GM12878 (cell line): ENCODE data around the gene PRF1. TPM values are rescaled to one million over a fixed set of nuclear protein-coding genes. Genes with fewer than 3 reads are reported as not detected.
A peak's percentile ranks its signal among the peaks of the same experiment; 100 is the strongest.

Source experiments
- CBX5 ChIP-seq: sonication (generic); IDR thresholded peaks from 2 replicates; pipeline ENCODE4 v1.6.1; 2016; ENCODE audit warnings: low read depth, moderate library complexity, mild to moderate bottlenecking, inconsistent platforms
- ETV6 ChIP-seq, 2 experiments: fragments of 450-650 bp in 1 of 2; IDR thresholded peaks in 1 of 2; conservative IDR thresholded peaks in 1 of 2; 2 replicates each; pipeline ENCODE4 v1.6.1; 2014; ENCODE audit warnings: antibody characterized with exemption in 1 of 2, borderline replicate concordance in 1 of 2, low read depth in 1 of 2, mild to moderate bottlenecking in 1 of 2, moderate library complexity in 1 of 2
- IRF4 ChIP-seq: IDR thresholded peaks from 2 replicates; pipeline ENCODE4 v1.6.1; 2011; ENCODE audit warnings: low read depth, low read length
- JUNB ChIP-seq: IDR thresholded peaks from 2 replicates; pipeline ENCODE4 v1.6.1; 2016; ENCODE audit warnings: antibody characterized with exemption, mild to moderate bottlenecking
- MTA2 ChIP-seq: fragments of 450-650 bp; IDR thresholded peaks from 2 replicates; pipeline ENCODE4 v1.6.1; 2016; ENCODE audit warnings: low read depth, mild to moderate bottlenecking, moderate library complexity
- NBN ChIP-seq: fragments of 450-650 bp; IDR thresholded peaks from 2 replicates; pipeline ENCODE4 v1.6.1; 2016
- NFIC ChIP-seq: IDR thresholded peaks from 2 replicates; pipeline ENCODE4 v1.6.1; 2012; ENCODE audit warnings: low read depth, mild to moderate bottlenecking, inconsistent platforms, low read length, moderate library complexity
- NFXL1 ChIP-seq: fragments of 450-650 bp; IDR thresholded peaks from 2 replicates; pipeline ENCODE4 v1.6.1; 2017; ENCODE audit warnings: antibody characterized with exemption, mild to moderate bottlenecking, borderline replicate concordance
- NR2F1 ChIP-seq: fragments of 450-650 bp; conservative IDR thresholded peaks from 2 replicates; pipeline ENCODE4 v1.6.1; 2017; ENCODE audit warnings: mild to moderate bottlenecking
- PML ChIP-seq: IDR thresholded peaks from 2 replicates; pipeline ENCODE4 v1.6.1; 2012; ENCODE audit warnings: low read length, inconsistent platforms
- RAD21 ChIP-seq: IDR thresholded peaks from 2 replicates; pipeline ENCODE4 v1.6.1; 2011; ENCODE audit warnings: mild to moderate bottlenecking, low read depth, low read length, moderate library complexity; ENCODE audit not compliant: insufficient read depth
- TBL1XR1 ChIP-seq: IDR thresholded peaks from 2 replicates; pipeline ENCODE4 v1.6.1; 2012; ENCODE audit warnings: low read depth, low read length, improper control_type of control experiment
- TCF12 ChIP-seq: IDR thresholded peaks from 2 replicates; pipeline ENCODE4 v1.6.1; 2011; ENCODE audit warnings: low read depth, mild to moderate bottlenecking, low read length
- TCF3 ChIP-seq: IDR thresholded peaks from 2 replicates; pipeline ENCODE4 v1.6.1; 2012; ENCODE audit warnings: low read depth, mild to moderate bottlenecking, low read length, borderline replicate concordance; ENCODE audit not compliant: insufficient read depth
- ZNF207 ChIP-seq: fragments of 450-650 bp; IDR thresholded peaks from 2 replicates; pipeline ENCODE4 v1.6.1; 2014; ENCODE audit warnings: antibody characterized with exemption, mild to moderate bottlenecking, borderline replicate concordance
- ZNF24 ChIP-seq: fragments of 450-650 bp; IDR thresholded peaks from 2 replicates; pipeline ENCODE4 v1.6.1; 2017; ENCODE audit warnings: antibody characterized with exemption, mild to moderate bottlenecking
- polyA plus RNA-seq, 11 experiments: library from polyadenylated mRNA; depleted of rRNA in 4 of 11; unstranded in 6 of 11; stranded (reverse) in 5 of 11; fragments of >200 nt; fragmentation: Nextera tagmentation in 4 of 11; fragmentation: Illumina TruSeq in 1 of 11; extraction: Ambion mirVana in 4 of 11; extraction: Trizol in 1 of 11; gene quantifications; 1 replicate in 1 of 11; 2 replicates in 10 of 11; pipeline versions ENCODE4 v1.2.1 to v1.2.3, GENCODE V29; 2011 to 2016; ENCODE audit warnings: inconsistent platforms in 2 of 11, missing spikeins in 2 of 11, low read depth in 1 of 11
- total RNA-seq, 4 experiments: library from RNA; depleted of rRNA in 3 of 4; stranded (reverse); fragments of >200 nt in 3 of 4; fragmentation: Illumina TruSeq in 1 of 4; extraction: Trizol in 1 of 4; gene quantifications; 2 replicates each; pipeline versions ENCODE4 v1.2.1 to v1.2.3, GENCODE V29; 2013 to 2021
- TF ChIP-seq, protein P1 (sequence below): IDR thresholded peaks from 2 replicates; pipeline ENCODE4 v1.6.1; 2012; ENCODE audit warnings: mild to moderate bottlenecking, low read depth, low read length
- TF ChIP-seq, protein P2 (sequence below): IDR thresholded peaks from 2 replicates; pipeline ENCODE4 v1.6.1; 2012; ENCODE audit warnings: low read depth, low read length, improper control_type of control experiment
- TF ChIP-seq, protein P3 (sequence below): IDR thresholded peaks from 2 replicates; pipeline ENCODE4 v1.6.1; 2011; ENCODE audit warnings: borderline replicate concordance, low read depth, mild to moderate bottlenecking, moderate library complexity, mixed read lengths, low read length; ENCODE audit not compliant: insufficient read depth; ENCODE audit errors: extremely low read length
- TF ChIP-seq, protein P4 (sequence below): fragments of 450-650 bp; IDR thresholded peaks from 2 replicates; pipeline ENCODE4 v1.6.1; 2016; ENCODE audit warnings: mild to moderate bottlenecking
- TF ChIP-seq, protein P5 (sequence below): IDR thresholded peaks from 2 replicates; pipeline ENCODE4 v1.6.1; 2011; ENCODE audit warnings: low read depth, low read length, improper control_type of control experiment, borderline replicate concordance

PRF1 gene
- total and polyA plus RNA-seq, 10 of the 15 experiments (the other 5 are each of a cell fraction or from before 2014, with no cell fraction given): 0.84 to 15.7 (median 1.3) TPM

DNA sequence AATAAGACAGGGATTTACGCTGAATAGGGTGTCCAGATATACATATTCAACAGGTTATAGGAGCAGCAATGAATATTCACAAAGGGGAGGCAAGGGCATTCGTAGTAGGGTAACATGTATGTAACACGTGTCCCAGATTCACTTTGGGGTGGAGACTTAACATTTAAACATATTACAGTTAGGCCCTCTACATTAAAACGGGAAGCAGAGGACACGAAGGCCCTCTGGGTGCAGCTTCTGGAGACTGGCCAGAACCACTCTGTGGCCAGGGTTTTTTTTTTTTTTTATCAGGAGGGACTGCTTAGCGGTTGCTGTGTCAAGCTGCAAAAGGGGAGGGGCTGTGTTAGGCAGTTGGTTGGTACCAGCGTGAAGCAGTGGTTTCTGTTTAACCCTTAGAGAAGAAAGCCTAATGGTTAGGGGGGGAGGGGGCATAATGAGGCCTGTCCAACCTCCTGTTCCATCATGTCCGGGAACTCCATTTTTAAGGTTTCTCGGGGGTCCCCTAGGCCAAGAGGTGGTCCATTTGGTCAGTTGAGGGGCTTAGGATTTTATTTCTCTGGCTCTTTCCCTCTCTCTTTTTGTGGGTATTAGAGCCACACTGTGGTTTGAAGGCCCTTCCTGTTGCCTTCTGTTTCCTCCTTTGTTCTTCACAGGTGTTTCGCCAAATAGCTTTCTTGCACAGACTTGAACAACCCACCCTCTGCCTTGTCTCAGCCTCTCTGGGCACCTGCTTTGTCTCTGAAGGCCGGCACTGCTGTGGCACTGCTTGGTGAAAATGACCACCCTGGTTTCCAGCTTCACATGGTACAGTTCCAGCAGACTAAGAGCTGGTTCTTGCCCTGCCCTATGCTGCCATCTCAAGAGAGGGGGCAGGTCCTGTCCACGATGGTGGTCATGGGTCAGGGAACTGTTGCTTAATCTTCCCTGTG, 26.4 kb downstream of the PRF1 start (continued):
- TF ChIP-seq, protein P1, sequence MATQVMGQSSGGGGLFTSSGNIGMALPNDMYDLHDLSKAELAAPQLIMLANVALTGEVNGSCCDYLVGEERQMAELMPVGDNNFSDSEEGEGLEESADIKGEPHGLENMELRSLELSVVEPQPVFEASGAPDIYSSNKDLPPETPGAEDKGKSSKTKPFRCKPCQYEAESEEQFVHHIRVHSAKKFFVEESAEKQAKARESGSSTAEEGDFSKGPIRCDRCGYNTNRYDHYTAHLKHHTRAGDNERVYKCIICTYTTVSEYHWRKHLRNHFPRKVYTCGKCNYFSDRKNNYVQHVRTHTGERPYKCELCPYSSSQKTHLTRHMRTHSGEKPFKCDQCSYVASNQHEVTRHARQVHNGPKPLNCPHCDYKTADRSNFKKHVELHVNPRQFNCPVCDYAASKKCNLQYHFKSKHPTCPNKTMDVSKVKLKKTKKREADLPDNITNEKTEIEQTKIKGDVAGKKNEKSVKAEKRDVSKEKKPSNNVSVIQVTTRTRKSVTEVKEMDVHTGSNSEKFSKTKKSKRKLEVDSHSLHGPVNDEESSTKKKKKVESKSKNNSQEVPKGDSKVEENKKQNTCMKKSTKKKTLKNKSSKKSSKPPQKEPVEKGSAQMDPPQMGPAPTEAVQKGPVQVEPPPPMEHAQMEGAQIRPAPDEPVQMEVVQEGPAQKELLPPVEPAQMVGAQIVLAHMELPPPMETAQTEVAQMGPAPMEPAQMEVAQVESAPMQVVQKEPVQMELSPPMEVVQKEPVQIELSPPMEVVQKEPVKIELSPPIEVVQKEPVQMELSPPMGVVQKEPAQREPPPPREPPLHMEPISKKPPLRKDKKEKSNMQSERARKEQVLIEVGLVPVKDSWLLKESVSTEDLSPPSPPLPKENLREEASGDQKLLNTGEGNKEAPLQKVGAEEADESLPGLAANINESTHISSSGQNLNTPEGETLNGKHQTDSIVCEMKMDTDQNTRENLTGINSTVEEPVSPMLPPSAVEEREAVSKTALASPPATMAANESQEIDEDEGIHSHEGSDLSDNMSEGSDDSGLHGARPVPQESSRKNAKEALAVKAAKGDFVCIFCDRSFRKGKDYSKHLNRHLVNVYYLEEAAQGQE: no peak
- peak; percentile 41; the same call in 1 of the 2 replicates for TF ChIP-seq IRF4
- peak; percentile 79 for TF ChIP-seq NBN
- peak in 1 of 2 experiments; percentile 85; a peak in 2 of 4 replicates for TF ChIP-seq ETV6 (conservative IDR thresholded peaks at IDR 0.05 in 1 of 2, IDR thresholded peaks at IDR 0.05 in 1 of 2; ENCODE audit: borderline replicate concordance in 1 of 2, low read depth in 1 of 2)
- TF ChIP-seq, protein P2, sequence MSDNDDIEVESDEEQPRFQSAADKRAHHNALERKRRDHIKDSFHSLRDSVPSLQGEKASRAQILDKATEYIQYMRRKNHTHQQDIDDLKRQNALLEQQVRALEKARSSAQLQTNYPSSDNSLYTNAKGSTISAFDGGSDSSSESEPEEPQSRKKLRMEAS: no peak
- TF ChIP-seq NR2F1: peak; percentile 69
- no peak; the same call in 1 of the 2 replicates for TF ChIP-seq JUNB
- TF ChIP-seq ZNF207: peak; percentile 35; the same call in 1 of the 2 replicates
- TF ChIP-seq, protein P3, sequence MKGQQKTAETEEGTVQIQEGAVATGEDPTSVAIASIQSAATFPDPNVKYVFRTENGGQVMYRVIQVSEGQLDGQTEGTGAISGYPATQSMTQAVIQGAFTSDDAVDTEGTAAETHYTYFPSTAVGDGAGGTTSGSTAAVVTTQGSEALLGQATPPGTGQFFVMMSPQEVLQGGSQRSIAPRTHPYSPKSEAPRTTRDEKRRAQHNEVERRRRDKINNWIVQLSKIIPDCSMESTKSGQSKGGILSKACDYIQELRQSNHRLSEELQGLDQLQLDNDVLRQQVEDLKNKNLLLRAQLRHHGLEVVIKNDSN: no peak
- TF ChIP-seq NFIC: peak; percentile 45; the same call in 1 of the 2 replicates
- no peak for TF ChIP-seq NFXL1
- TF ChIP-seq TBL1XR1: no peak
- peak; percentile 82; the same call in 1 of the 2 replicates for TF ChIP-seq MTA2
- TF ChIP-seq CBX5: no peak
- TF ChIP-seq, protein P4, sequence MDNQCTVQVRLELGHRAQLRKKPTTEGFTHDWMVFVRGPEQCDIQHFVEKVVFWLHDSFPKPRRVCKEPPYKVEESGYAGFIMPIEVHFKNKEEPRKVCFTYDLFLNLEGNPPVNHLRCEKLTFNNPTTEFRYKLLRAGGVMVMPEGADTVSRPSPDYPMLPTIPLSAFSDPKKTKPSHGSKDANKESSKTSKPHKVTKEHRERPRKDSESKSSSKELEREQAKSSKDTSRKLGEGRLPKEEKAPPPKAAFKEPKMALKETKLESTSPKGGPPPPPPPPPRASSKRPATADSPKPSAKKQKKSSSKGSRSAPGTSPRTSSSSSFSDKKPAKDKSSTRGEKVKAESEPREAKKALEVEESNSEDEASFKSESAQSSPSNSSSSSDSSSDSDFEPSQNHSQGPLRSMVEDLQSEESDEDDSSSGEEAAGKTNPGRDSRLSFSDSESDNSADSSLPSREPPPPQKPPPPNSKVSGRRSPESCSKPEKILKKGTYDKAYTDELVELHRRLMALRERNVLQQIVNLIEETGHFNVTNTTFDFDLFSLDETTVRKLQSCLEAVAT: peak; percentile 91
- TF ChIP-seq TCF12: 0 out of 2 replicates have a peak, but pooled peaks have one; percentile 60
- TF ChIP-seq PML: no peak
- TF ChIP-seq TCF3: peak; percentile 46; the same call in 1 of the 2 replicates
- TF ChIP-seq RAD21: 0 out of 2 replicates have a peak, but pooled peaks have one; percentile 2
- TF ChIP-seq ZNF24: peak; percentile 73
- TF ChIP-seq, protein P5, sequence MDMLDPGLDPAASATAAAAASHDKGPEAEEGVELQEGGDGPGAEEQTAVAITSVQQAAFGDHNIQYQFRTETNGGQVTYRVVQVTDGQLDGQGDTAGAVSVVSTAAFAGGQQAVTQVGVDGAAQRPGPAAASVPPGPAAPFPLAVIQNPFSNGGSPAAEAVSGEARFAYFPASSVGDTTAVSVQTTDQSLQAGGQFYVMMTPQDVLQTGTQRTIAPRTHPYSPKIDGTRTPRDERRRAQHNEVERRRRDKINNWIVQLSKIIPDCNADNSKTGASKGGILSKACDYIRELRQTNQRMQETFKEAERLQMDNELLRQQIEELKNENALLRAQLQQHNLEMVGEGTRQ: no peak; the same call in 1 of the 2 replicates
